A673 (cell line): Measurements from ENCODE around the gene CALML4.

Experiments used
- CTCF ChIP-seq: fragments of 300-800, 200-600 bp; sonication (generic); conservative IDR thresholded peaks from 2 replicates; pipeline ENCODE4 v1.5.1; 2017; ENCODE audit warnings: low read depth, mild to moderate bottlenecking, antibody characterized with exemption, low read length, moderate library complexity, mixed read lengths
- EZH2 ChIP-seq: fragments of 200-600 bp; sonication (generic); IDR thresholded peaks from 2 replicates; pipeline ENCODE4 v1.6.1; 2017; ENCODE audit warnings: borderline replicate concordance, low read depth, mild to moderate bottlenecking, mixed read lengths, antibody characterized with exemption, low read length; ENCODE audit not compliant: poor library complexity, severe bottlenecking

- TF ChIP-seq CTCF (no peak), EZH2 (no peak)
Measured at GRCh38 chr15:68197661-68198437, 7.3 kb downstream of the CALML4 start.
